Measurements from ENCODE around the gene MESP2.

MESP2 gene

GRCh38 chr15:89820666-89821611 is 44.8 kb downstream of the MESP2 start:
- no peak overlapping the region for H3K4me3 ChIP-seq (ENCODE audit: low read length)
- H4K20me1 ChIP-seq (ENCODE audit: insufficient read depth, low read length), result no peaks in the 10 kb centered on the region
- no peak overlapping the region for H3K27ac ChIP-seq (ENCODE audit: low read length)
- no peak overlapping the region for H2AFZ ChIP-seq (ENCODE audit: low read length)
- H3K9ac ChIP-seq (ENCODE audit: low read length), result no peak overlapping the region
- TF ChIP-seq EZH2phosphoT487 (IDR thresholded peaks at IDR 0.05; ENCODE audit: low read length), result no peak
- TF ChIP-seq CTCF (IDR thresholded peaks at IDR 0.05; ENCODE audit: low read length), result no peak
- no peak for TF ChIP-seq EZH2 (optimal IDR thresholded peaks at IDR 0.05; ENCODE audit: low read depth, low read length)
- H3K36me3 ChIP-seq (replicated peaks; ENCODE audit: insufficient read depth, low read length), result no peaks in the 10 kb centered on the region
- H3K9me3 ChIP-seq (replicated peaks; ENCODE audit: insufficient read depth, low read length), result no peaks in the 10 kb centered on the region
- H3K27me3 ChIP-seq (replicated peaks; ENCODE audit: insufficient read depth, low read length), result no peaks in the 10 kb centered on the region
- no peaks in the 10 kb centered on the region for H3K9me2 ChIP-seq (replicated peaks; ENCODE audit: insufficient read depth, low read length)
- DNase-seq, result no peak
- no peaks in the 10 kb centered on the region for H3K4me1 ChIP-seq (ENCODE audit: low read length)
- no peaks in the 10 kb centered on the region for H3F3A ChIP-seq (ENCODE audit: insufficient read depth, low read length)
- H3K4me2 ChIP-seq (ENCODE audit: low read depth, low read length), result no peak overlapping the region
- H3K79me2 ChIP-seq (ENCODE audit: low read length), result no peaks in the 10 kb centered on the region

- TF ChIP-seq EZH2 (optimal IDR thresholded peaks at IDR 0.05; ENCODE audit: low read depth, low read length), result no peak
- TF ChIP-seq EZH2phosphoT487 (IDR thresholded peaks at IDR 0.05; ENCODE audit: low read length), result no peak
- no peak for TF ChIP-seq CTCF (IDR thresholded peaks at IDR 0.05; ENCODE audit: low read length)
- no peak overlapping the region for H3K4me2 ChIP-seq (ENCODE audit: low read depth, low read length)
- no peaks in the 10 kb centered on the region for H3K4me1 ChIP-seq (ENCODE audit: low read length)
These were observed 45.9 kb downstream of the MESP2 start for GRCh38 chr15:89822026-89822425.

GRCh38 chr15:89822611-89822950 is 46.4 kb downstream of the MESP2 start:
- Histone ChIP-seq H3K36me3 (replicated peaks; ENCODE audit: insufficient read depth, low read length) (no peaks in the 10 kb centered on the region), H3K4me3 (ENCODE audit: low read length) (no peak overlapping the region), H2AFZ (ENCODE audit: low read length) (no peak overlapping the region), H3F3A (ENCODE audit: insufficient read depth, low read length) (no peaks in the 10 kb centered on the region), H3K9me2 (replicated peaks; ENCODE audit: insufficient read depth, low read length) (no peaks in the 10 kb centered on the region), H3K9me3 (replicated peaks; ENCODE audit: insufficient read depth, low read length) (no peaks in the 10 kb centered on the region), H3K4me2 (ENCODE audit: low read depth, low read length) (no peak overlapping the region), H3K4me1 (ENCODE audit: low read length) (no peaks in the 10 kb centered on the region), H3K27ac (ENCODE audit: low read length) (no peak overlapping the region), H3K27me3 (replicated peaks; ENCODE audit: insufficient read depth, low read length) (no peaks in the 10 kb centered on the region), H3K9ac (ENCODE audit: low read length) (no peak overlapping the region), H4K20me1 (ENCODE audit: insufficient read depth, low read length) (no peaks in the 10 kb centered on the region), H3K79me2 (ENCODE audit: low read length) (no peaks in the 10 kb centered on the region)
- TF ChIP-seq CTCF (IDR thresholded peaks at IDR 0.05; ENCODE audit: low read length), result no peak
- no peak for TF ChIP-seq EZH2 (optimal IDR thresholded peaks at IDR 0.05; ENCODE audit: low read depth, low read length)
- no peak for TF ChIP-seq EZH2phosphoT487 (IDR thresholded peaks at IDR 0.05; ENCODE audit: low read length)
- no peak for DNase-seq

More at GRCh38 chr15:89822026-89822425, 45.9 kb downstream of the MESP2 start:
- Histone ChIP-seq H3K9ac (ENCODE audit: low read length) (no peak overlapping the region), H3K27me3 (replicated peaks; ENCODE audit: insufficient read depth, low read length) (no peaks in the 10 kb centered on the region), H3K9me2 (replicated peaks; ENCODE audit: insufficient read depth, low read length) (no peaks in the 10 kb centered on the region), H2AFZ (ENCODE audit: low read length) (no peak overlapping the region), H3K36me3 (replicated peaks; ENCODE audit: insufficient read depth, low read length) (no peaks in the 10 kb centered on the region), H3K27ac (ENCODE audit: low read length) (no peak overlapping the region), H3K79me2 (ENCODE audit: low read length) (no peaks in the 10 kb centered on the region), H3K4me3 (ENCODE audit: low read length) (no peak overlapping the region), H4K20me1 (ENCODE audit: insufficient read depth, low read length) (no peaks in the 10 kb centered on the region), H3K9me3 (replicated peaks; ENCODE audit: insufficient read depth, low read length) (no peaks in the 10 kb centered on the region), H3F3A (ENCODE audit: insufficient read depth, low read length) (no peaks in the 10 kb centered on the region)
- no peak for DNase-seq
